ENCODE results near the gene ID3.

ID3 gene

GRCh38 chr1:23591460-23592208 lies 32.3 kb upstream of the ID3 start:
- Histone ChIP-seq H3K27ac (ENCODE audit: low read depth, low read length, poor library complexity, severe bottlenecking) (peak overlapping the region; percentile 99), H3K4me1 (ENCODE audit: insufficient read depth, low read length, severe bottlenecking) (peaks cover 84% of the 10 kb centered on the region), H4K20me1 (ENCODE audit: insufficient read depth, low read length) (no peaks in the 10 kb centered on the region), H3K36me3 (ENCODE audit: insufficient read depth, low read length) (no peaks in the 10 kb centered on the region), H3K9me2 (ENCODE audit: low read depth, low read length) (no peaks in the 10 kb centered on the region), H3K9me3 (ENCODE audit: low read length) (no peaks in the 10 kb centered on the region), H3K27me3 (ENCODE audit: insufficient read depth, low read length) (no peaks in the 10 kb centered on the region), H3K4me2 (ENCODE audit: low read length) (peak overlapping the region; percentile 64), H3K9ac (ENCODE audit: low read length) (peak overlapping the region; percentile 64), H3K4me3 (ENCODE audit: low read depth, low read length, poor library complexity, severe bottlenecking) (peak overlapping the region; percentile 17), H3F3A (ENCODE audit: insufficient read depth, low read length) (peaks cover 35% of the 10 kb centered on the region), H2AFZ (ENCODE audit: low read length) (no peak overlapping the region), H3K79me2 (ENCODE audit: insufficient read depth, low read length) (no peaks in the 10 kb centered on the region)
- TF ChIP-seq CTCF (IDR thresholded peaks at IDR 0.05; ENCODE audit: low read length) (no peak), EZH2 (IDR thresholded peaks at IDR 0.05; ENCODE audit: borderline replicate concordance, low read length) (no peak)

GRCh38 chr1:23590058-23590783 lies 30.9 kb upstream of the ID3 start:
- H3K9me2 ChIP-seq (ENCODE audit: low read depth, low read length) = no peaks in the 10 kb centered on the region
- peak overlapping the region; percentile 22 for H3K9ac ChIP-seq (ENCODE audit: low read length)
- no peak overlapping the region for H3K4me3 ChIP-seq (ENCODE audit: low read depth, low read length, poor library complexity, severe bottlenecking)
- no peak for TF ChIP-seq EZH2 (IDR thresholded peaks at IDR 0.05; ENCODE audit: borderline replicate concordance, low read length)
- TF ChIP-seq CTCF (IDR thresholded peaks at IDR 0.05; ENCODE audit: low read length) = no peak
- peaks cover 35% of the 10 kb centered on the region for H3F3A ChIP-seq (ENCODE audit: insufficient read depth, low read length)
- H3K79me2 ChIP-seq (ENCODE audit: insufficient read depth, low read length) = no peaks in the 10 kb centered on the region
- no peak overlapping the region for H2AFZ ChIP-seq (ENCODE audit: low read length)
- no peaks in the 10 kb centered on the region for H3K27me3 ChIP-seq (ENCODE audit: insufficient read depth, low read length)
- peak overlapping the region; percentile 18 for H3K4me2 ChIP-seq (ENCODE audit: low read length)
- peaks cover 70% of the 10 kb centered on the region for H3K4me1 ChIP-seq (ENCODE audit: insufficient read depth, low read length, severe bottlenecking)
- H4K20me1 ChIP-seq (ENCODE audit: insufficient read depth, low read length) = no peaks in the 10 kb centered on the region
- H3K27ac ChIP-seq (ENCODE audit: low read depth, low read length, poor library complexity, severe bottlenecking) = peak overlapping the region; percentile 99
- no peaks in the 10 kb centered on the region for H3K9me3 ChIP-seq (ENCODE audit: low read length)
- H3K36me3 ChIP-seq (ENCODE audit: insufficient read depth, low read length) = no peaks in the 10 kb centered on the region

- H3F3A ChIP-seq (ENCODE audit: insufficient read depth, low read length) = peaks cover 33% of the 10 kb centered on the region
- H2AFZ ChIP-seq (ENCODE audit: low read length) = no peak overlapping the region
- H3K9me2 ChIP-seq (ENCODE audit: low read depth, low read length) = no peaks in the 10 kb centered on the region
- peak overlapping the region; percentile 12 for H3K4me2 ChIP-seq (ENCODE audit: low read length)
- H3K4me3 ChIP-seq (ENCODE audit: low read depth, low read length, poor library complexity, severe bottlenecking) = no peak overlapping the region
- no peaks in the 10 kb centered on the region for H3K36me3 ChIP-seq (ENCODE audit: insufficient read depth, low read length)
- peaks cover 64% of the 10 kb centered on the region for H3K4me1 ChIP-seq (ENCODE audit: insufficient read depth, low read length, severe bottlenecking)
- H4K20me1 ChIP-seq (ENCODE audit: insufficient read depth, low read length) = no peaks in the 10 kb centered on the region
- no peaks in the 10 kb centered on the region for H3K79me2 ChIP-seq (ENCODE audit: insufficient read depth, low read length)
- peak overlapping the region; percentile 22 for H3K9ac ChIP-seq (ENCODE audit: low read length)
- no peaks in the 10 kb centered on the region for H3K9me3 ChIP-seq (ENCODE audit: low read length)
- peak overlapping the region; percentile 99 for H3K27ac ChIP-seq (ENCODE audit: low read depth, low read length, poor library complexity, severe bottlenecking)
- TF ChIP-seq EZH2 (IDR thresholded peaks at IDR 0.05; ENCODE audit: borderline replicate concordance, low read length) = no peak
- TF ChIP-seq CTCF (IDR thresholded peaks at IDR 0.05; ENCODE audit: low read length) = no peak
- no peaks in the 10 kb centered on the region for H3K27me3 ChIP-seq (ENCODE audit: insufficient read depth, low read length)
Observed at GRCh38 chr1:23589585-23589986, 30.3 kb upstream of the ID3 start.
